Measurements from ENCODE around the gene KRT2. TPM values are rescaled to one million over a fixed set of nuclear protein-coding genes. Genes with fewer than 3 reads are reported as not detected.

KRT2 gene
- total RNA-seq, 1 donor from 2014 or later, result not detected

- Histone ChIP-seq H3K27me3 (ENCODE audit: control insufficient read depth, insufficient read depth, low read length) (peaks cover 3% of the 10 kb centered on the region), H3K4me3 (ENCODE audit: low read depth, low read length) (no peak overlapping the region), H3K36me3 (ENCODE audit: control insufficient read depth, insufficient read depth, low read length) (no peaks in the 10 kb centered on the region)
- DNase-seq (ENCODE audit: low read depth) (no peak), FAIRE-seq (no peak)
- TF ChIP-seq, protein P1, sequence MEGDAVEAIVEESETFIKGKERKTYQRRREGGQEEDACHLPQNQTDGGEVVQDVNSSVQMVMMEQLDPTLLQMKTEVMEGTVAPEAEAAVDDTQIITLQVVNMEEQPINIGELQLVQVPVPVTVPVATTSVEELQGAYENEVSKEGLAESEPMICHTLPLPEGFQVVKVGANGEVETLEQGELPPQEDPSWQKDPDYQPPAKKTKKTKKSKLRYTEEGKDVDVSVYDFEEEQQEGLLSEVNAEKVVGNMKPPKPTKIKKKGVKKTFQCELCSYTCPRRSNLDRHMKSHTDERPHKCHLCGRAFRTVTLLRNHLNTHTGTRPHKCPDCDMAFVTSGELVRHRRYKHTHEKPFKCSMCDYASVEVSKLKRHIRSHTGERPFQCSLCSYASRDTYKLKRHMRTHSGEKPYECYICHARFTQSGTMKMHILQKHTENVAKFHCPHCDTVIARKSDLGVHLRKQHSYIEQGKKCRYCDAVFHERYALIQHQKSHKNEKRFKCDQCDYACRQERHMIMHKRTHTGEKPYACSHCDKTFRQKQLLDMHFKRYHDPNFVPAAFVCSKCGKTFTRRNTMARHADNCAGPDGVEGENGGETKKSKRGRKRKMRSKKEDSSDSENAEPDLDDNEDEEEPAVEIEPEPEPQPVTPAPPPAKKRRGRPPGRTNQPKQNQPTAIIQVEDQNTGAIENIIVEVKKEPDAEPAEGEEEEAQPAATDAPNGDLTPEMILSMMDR (IDR thresholded peaks at IDR 0.05; ENCODE audit: insufficient read depth, low read length, severe bottlenecking), result no peak
Observed at GRCh38 chr12:52647601-52648000, 4.4 kb downstream of the KRT2 start.

GRCh38 chr12:52646613-52647012, 5.4 kb downstream of the KRT2 start:
- FAIRE-seq, result no peak
- TF ChIP-seq, protein P1 (IDR thresholded peaks at IDR 0.05; ENCODE audit: insufficient read depth, low read length, severe bottlenecking), result no peak
- H3K36me3 ChIP-seq (ENCODE audit: control insufficient read depth, insufficient read depth, low read length), result no peaks in the 10 kb centered on the region
- no peak for DNase-seq (ENCODE audit: low read depth)
- H3K27me3 ChIP-seq (ENCODE audit: control insufficient read depth, insufficient read depth, low read length), result peaks cover 3% of the 10 kb centered on the region
- H3K4me3 ChIP-seq (ENCODE audit: low read depth, low read length), result no peak overlapping the region

DNA sequence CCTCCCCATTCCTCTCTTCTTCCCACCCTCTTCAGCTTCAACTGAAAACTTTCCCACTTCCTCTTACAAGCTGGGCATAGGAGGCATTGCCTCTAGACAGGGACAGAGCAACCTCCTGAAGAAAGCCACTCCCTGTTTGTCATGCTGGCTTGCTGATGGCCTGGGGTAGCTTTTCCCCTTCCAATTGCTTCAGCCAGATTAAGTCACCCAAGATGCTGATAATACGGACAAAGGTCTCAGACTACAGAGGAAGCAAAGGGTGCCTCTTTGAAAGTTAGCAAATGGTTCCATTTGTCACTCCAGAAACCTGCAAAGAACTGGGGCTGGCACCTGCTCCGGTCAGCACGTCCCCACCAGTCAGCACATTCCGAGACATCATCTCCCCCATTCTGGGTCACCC, 6.0 kb downstream of the KRT2 start:
- DNase-seq (ENCODE audit: low read depth) (no peak), FAIRE-seq (peak; percentile 28)
- peaks cover 3% of the 10 kb centered on the region for H3K27me3 ChIP-seq (ENCODE audit: control insufficient read depth, insufficient read depth, low read length)
- no peak overlapping the region for H3K4me3 ChIP-seq (ENCODE audit: low read depth, low read length)
- H3K36me3 ChIP-seq (ENCODE audit: control insufficient read depth, insufficient read depth, low read length), result no peaks in the 10 kb centered on the region
- TF ChIP-seq, protein P1 (IDR thresholded peaks at IDR 0.05; ENCODE audit: insufficient read depth, low read length, severe bottlenecking), result no peak

DNA sequence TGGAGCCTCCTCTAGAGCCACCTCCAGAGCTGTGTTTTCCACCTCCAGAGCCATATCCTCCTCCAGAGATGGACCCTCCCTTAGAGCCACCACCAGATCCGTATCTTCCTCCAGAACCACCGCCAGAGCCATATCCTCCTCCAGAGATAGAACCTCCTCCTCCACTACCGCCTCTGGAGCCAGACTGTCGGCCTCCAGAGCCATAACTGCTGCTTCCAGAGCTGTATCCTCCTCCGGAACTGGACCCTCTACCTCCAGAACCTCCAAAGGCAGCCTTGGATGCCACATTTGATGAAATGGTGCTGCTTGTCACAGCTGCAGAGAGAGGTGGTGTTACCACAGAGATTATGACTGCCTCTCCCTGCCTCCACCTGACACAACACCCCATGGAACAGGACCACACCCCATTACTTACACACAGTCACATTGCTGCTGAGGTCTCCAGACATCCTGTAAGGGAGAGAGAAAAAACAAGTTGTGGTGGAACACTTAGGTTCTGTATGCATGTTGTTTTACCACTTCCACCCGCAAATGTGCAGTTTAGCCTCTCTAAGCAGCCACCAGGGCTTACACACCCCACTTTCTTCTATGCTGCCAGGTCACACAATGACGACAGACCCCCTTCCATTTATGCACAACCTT, 6.8 kb downstream of the KRT2 start:
- FAIRE-seq, result peak; percentile 32

GRCh38 chr12:52644078-52644415, 8.0 kb downstream of the KRT2 start:
- H3K36me3 ChIP-seq (ENCODE audit: control insufficient read depth, insufficient read depth, low read length), result no peaks in the 10 kb centered on the region
- TF ChIP-seq, protein P1 (IDR thresholded peaks at IDR 0.05; ENCODE audit: insufficient read depth, low read length, severe bottlenecking), result no peak
- peaks cover 3% of the 10 kb centered on the region for H3K27me3 ChIP-seq (ENCODE audit: control insufficient read depth, insufficient read depth, low read length)
- FAIRE-seq, result no peak
- no peak overlapping the region for H3K4me3 ChIP-seq (ENCODE audit: low read depth, low read length)
- no peak for DNase-seq (ENCODE audit: low read depth)

More for the DNA sequence above, 6.8 kb downstream of the KRT2 start:
- TF ChIP-seq, protein P1 (IDR thresholded peaks at IDR 0.05; ENCODE audit: insufficient read depth, low read length, severe bottlenecking), result no peak
- no peak overlapping the region for H3K4me3 ChIP-seq (ENCODE audit: low read depth, low read length)
- H3K36me3 ChIP-seq (ENCODE audit: control insufficient read depth, insufficient read depth, low read length), result no peaks in the 10 kb centered on the region
- peaks cover 3% of the 10 kb centered on the region for H3K27me3 ChIP-seq (ENCODE audit: control insufficient read depth, insufficient read depth, low read length)
- DNase-seq (ENCODE audit: low read depth), result peak; percentile 18

Measured in bronchial epithelial cell (primary cell).